A673 (cell line): ENCODE results near the gene OTUD5.

Experiments
- CTCF ChIP-seq: fragments of 300-800, 200-600 bp; sonication (generic); conservative IDR thresholded peaks from 2 replicates; pipeline ENCODE4 v1.5.1; 2017; ENCODE audit warnings: low read depth, mild to moderate bottlenecking, antibody characterized with exemption, low read length, moderate library complexity, mixed read lengths
- EZH2 ChIP-seq: fragments of 200-600 bp; sonication (generic); IDR thresholded peaks from 2 replicates; pipeline ENCODE4 v1.6.1; 2017; ENCODE audit warnings: borderline replicate concordance, low read depth, mild to moderate bottlenecking, mixed read lengths, antibody characterized with exemption, low read length; ENCODE audit not compliant: poor library complexity, severe bottlenecking

GRCh38 chrX:48961585-48962091 is 4.2 kb upstream of the OTUD5 start:
- TF ChIP-seq EZH2 (no peak), CTCF (no peak)
